NCI-H2171 (cell line): ENCODE data around the gene ABCA4.
"Not testable (repeated sequence)": the region's sequence is repeated elsewhere in the genome, so short reads cannot be mapped to it uniquely, and the experiment has no call there.

Experiments used
- DNase-seq: peaks from one replicate; lab custom pipeline; 2025; lab: John Stamatoyannopoulos, UW

Gene ABCA4

GRCh38 chr1:93979040-93979717 is 141.8 kb downstream of the ABCA4 start:
- no peak for DNase-seq

- no peak for DNase-seq
Measured at GRCh38 chr1:93977598-93977945, 143.4 kb downstream of the ABCA4 start.

- no peak for DNase-seq
Measured at GRCh38 chr1:93976711-93977597, 144.0 kb downstream of the ABCA4 start.

- DNase-seq: no peak
Measured at GRCh38 chr1:93976291-93976690, 144.7 kb downstream of the ABCA4 start.

GRCh38 chr1:93972341-93972740 is 148.6 kb downstream of the ABCA4 start:
- no peak for DNase-seq

GRCh38 chr1:93969887-93970286 is 151.1 kb downstream of the ABCA4 start:
- no peak for DNase-seq

GRCh38 chr1:93969371-93969770 is 151.6 kb downstream of the ABCA4 start:
- no peak for DNase-seq

- DNase-seq: no peak
Measured at GRCh38 chr1:93967306-93967705, 153.6 kb downstream of the ABCA4 start.

- no peak for DNase-seq
Measured at GRCh38 chr1:93965888-93966287, 155.1 kb downstream of the ABCA4 start.

- no peak for DNase-seq
Measured at GRCh38 chr1:93965256-93965655, 155.7 kb downstream of the ABCA4 start.

- DNase-seq: no peak
Measured at GRCh38 chr1:93964777-93965200, 156.2 kb downstream of the ABCA4 start.

GRCh38 chr1:93964096-93964776 is 156.7 kb downstream of the ABCA4 start:
- no peak for DNase-seq

GRCh38 chr1:93963585-93963984 is 157.4 kb downstream of the ABCA4 start:
- DNase-seq: no peak

- DNase-seq: no peak
Measured at GRCh38 chr1:93961906-93962305, 159.0 kb downstream of the ABCA4 start.

GRCh38 chr1:93961443-93961842 is 159.5 kb downstream of the ABCA4 start:
- DNase-seq: no peak

GRCh38 chr1:93960641-93961147 is 160.3 kb downstream of the ABCA4 start:
- DNase-seq: no peak

GRCh38 chr1:93959413-93959812 is 161.5 kb downstream of the ABCA4 start:
- no peak for DNase-seq

GRCh38 chr1:93958726-93959100 is 162.2 kb downstream of the ABCA4 start:
- DNase-seq: no peak

- no peak for DNase-seq
Measured at GRCh38 chr1:93958032-93958725, 162.8 kb downstream of the ABCA4 start.

GRCh38 chr1:93955765-93956164 is 165.2 kb downstream of the ABCA4 start:
- no peak for DNase-seq

- DNase-seq: not testable (repeated sequence)
Measured at GRCh38 chr1:93947002-93947686, 173.8 kb downstream of the ABCA4 start.
